Liver (tissue), 9 donors: ENCODE data around the gene PLA2G6. TPM values are rescaled to one million over a fixed set of nuclear protein-coding genes. Genes with fewer than 3 reads are reported as not detected.

Experiments
- DNase-seq: peaks from one replicate; pipeline ENCODE4 v3.0.0-alpha.2; 2017; ENCODE audit warnings: low spot score
- H3K27ac ChIP-seq, 2 donors: one replicate each; pipeline ENCODE4 v1.7.0; 2013; ENCODE audit warnings: inconsistent platforms in 2 of 2, low read length in 2 of 2, control low read depth in 1 of 2, low read depth in 1 of 2, mild to moderate bottlenecking in 1 of 2
- H3K27me3 ChIP-seq, 4 donors: one replicate each; pipeline versions ENCODE4 v1.6.1 to v1.7.0; 2013; ENCODE audit warnings: low read length in 3 of 4, inconsistent platforms in 1 of 4, mild to moderate bottlenecking in 1 of 4, moderate library complexity in 1 of 4; ENCODE audit not compliant: control insufficient read depth in 4 of 4, insufficient read depth in 4 of 4
- H3K36me3 ChIP-seq, 4 donors: one replicate each; pipeline versions ENCODE4 v1.6.1 to v1.7.0; 2013; ENCODE audit warnings: low read length in 3 of 4, mild to moderate bottlenecking in 3 of 4, low read depth in 1 of 4, moderate library complexity in 1 of 4; ENCODE audit not compliant: control insufficient read depth in 4 of 4, insufficient read depth in 3 of 4
- H3K4me1 ChIP-seq, 4 donors: one replicate each; pipeline versions ENCODE4 v1.6.1 to v1.7.0; 2013; ENCODE audit warnings: low read length in 3 of 4, mild to moderate bottlenecking in 3 of 4, moderate library complexity in 1 of 4; ENCODE audit not compliant: control insufficient read depth in 4 of 4, insufficient read depth in 4 of 4
- H3K4me3 ChIP-seq, 3 donors: one replicate each; pipeline versions ENCODE4 v1.6.1 to v1.7.0; 2013; ENCODE audit warnings: low read length in 3 of 3, control low read depth in 1 of 3, low read depth in 1 of 3, mild to moderate bottlenecking in 1 of 3
- H3K9ac ChIP-seq, 2 donors: one replicate each; pipeline ENCODE4 v1.7.0; 2013; ENCODE audit warnings: low read length in 2 of 2, mild to moderate bottlenecking in 2 of 2, moderate library complexity in 2 of 2, control low read depth in 1 of 2, low read depth in 1 of 2
- H3K9me3 ChIP-seq, 4 donors: one replicate each; pipeline versions ENCODE4 v1.6.1 to v1.7.0; 2013; ENCODE audit warnings: low read length in 3 of 4; ENCODE audit not compliant: control insufficient read depth in 4 of 4
- ATF3 ChIP-seq: IDR thresholded peaks from 2 replicates; pipeline ENCODE4 v1.6.1; 2016; ENCODE audit warnings: antibody characterized with exemption
- EGR1 ChIP-seq, 2 donors: IDR thresholded peaks; 2 replicates each; pipeline ENCODE4 v1.6.1; 2016 to 2018; ENCODE audit warnings: antibody characterized with exemption in 2 of 2, low read depth in 2 of 2
- FOXA1 ChIP-seq: IDR thresholded peaks from 2 replicates; pipeline ENCODE4 v1.6.1; 2016; ENCODE audit warnings: antibody characterized with exemption
- GABPA ChIP-seq, 2 donors: IDR thresholded peaks in 1 of 2; conservative IDR thresholded peaks in 1 of 2; 2 replicates each; pipeline ENCODE4 v1.6.1; 2016; ENCODE audit warnings: antibody characterized with exemption in 2 of 2, mild to moderate bottlenecking in 1 of 2, moderate library complexity in 1 of 2
- HNF4G ChIP-seq: IDR thresholded peaks from 2 replicates; pipeline ENCODE4 v1.6.1; 2016; ENCODE audit warnings: antibody characterized with exemption
- JUND ChIP-seq, 2 donors: IDR thresholded peaks; 2 replicates each; pipeline ENCODE4 v1.6.1; 2016; ENCODE audit warnings: antibody characterized with exemption in 2 of 2
- NR2F2 ChIP-seq: IDR thresholded peaks from 2 replicates; pipeline ENCODE4 v1.6.1; 2016; ENCODE audit warnings: antibody characterized with exemption
- RAD21 ChIP-seq, 2 donors: IDR thresholded peaks; 2 replicates each; pipeline ENCODE4 v1.6.1; 2016; ENCODE audit warnings: antibody characterized with exemption in 2 of 2, mild to moderate bottlenecking in 2 of 2
- RXRA ChIP-seq, 2 donors: IDR thresholded peaks; 2 replicates each; pipeline ENCODE4 v1.6.1; 2017 to 2018; ENCODE audit warnings: antibody characterized with exemption in 2 of 2, mild to moderate bottlenecking in 1 of 2
- TAF1 ChIP-seq: conservative IDR thresholded peaks from 2 replicates; pipeline ENCODE4 v1.6.1; 2016; ENCODE audit warnings: antibody characterized with exemption, mild to moderate bottlenecking
- WGBS: extraction: QIAGEN DNeasy Blood & Tissue Kit; methylation state at CpG from one replicate; pipeline ENCODE4 v1.1.7; 2013; 5-methylcytosine and 5-hydroxymethylcytosine counted together
- polyA plus RNA-seq, 2 donors: library from polyadenylated mRNA; stranded (reverse) in 1 of 2; unstranded in 1 of 2; fragments of 200-250 nt in 1 of 2; fragments of >200 nt in 1 of 2; fragmentation: Nextera tagmentation in 1 of 2; extraction: Ambion mirVana in 1 of 2; gene quantifications; one replicate each; pipeline versions ENCODE4 v1.2.1 to v1.2.3, GENCODE V29; 2013 to 2015
- total RNA-seq, 2 donors: library from RNA; depleted of rRNA; stranded (reverse); fragments of >200 nt; gene quantifications; one replicate each; pipeline ENCODE4 v1.2.3, GENCODE V29; 2014
- TF ChIP-seq, protein P1 (sequence below): IDR thresholded peaks from 2 replicates; pipeline ENCODE4 v1.6.1; 2016; ENCODE audit warnings: antibody characterized with exemption, mild to moderate bottlenecking
- TF ChIP-seq, protein P2 (sequence below): fragments of 150-350 bp; IDR thresholded peaks from 2 replicates; pipeline ENCODE4 v1.5.1; 2017; ENCODE audit warnings: improper control_type of control experiment, low read depth, low read length; ENCODE audit not compliant: missing input control
- donor health status: healthy.
- donor health status: healthy.
- donor health status: healthy.
- donor health status: healthy.
- donor health status: healthy.

The PLA2G6 gene
- total and polyA plus RNA-seq, 4 donors = 5.7 to 9.0 (median 7.2) TPM

DNA sequence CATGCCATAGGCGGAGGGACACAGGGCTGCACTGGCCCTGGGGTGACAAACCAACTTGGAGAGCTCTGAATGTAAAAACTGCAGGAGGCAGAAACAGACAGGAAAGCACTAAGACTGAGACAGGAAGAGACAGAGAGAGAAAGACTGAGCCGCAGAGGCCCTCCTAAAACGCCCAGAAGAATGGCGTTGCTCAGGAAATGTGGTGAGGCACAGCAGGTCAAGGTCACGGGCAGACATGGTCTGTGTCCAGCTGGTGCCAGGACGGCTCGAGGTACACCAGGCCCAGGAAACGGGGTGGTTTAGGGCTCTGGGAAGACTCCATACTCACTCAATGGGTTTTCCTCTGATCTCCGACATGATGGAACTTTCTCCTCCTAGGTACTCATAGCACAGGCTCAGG, 49.3 kb upstream of the PLA2G6 start:
- TF ChIP-seq, protein P1, sequence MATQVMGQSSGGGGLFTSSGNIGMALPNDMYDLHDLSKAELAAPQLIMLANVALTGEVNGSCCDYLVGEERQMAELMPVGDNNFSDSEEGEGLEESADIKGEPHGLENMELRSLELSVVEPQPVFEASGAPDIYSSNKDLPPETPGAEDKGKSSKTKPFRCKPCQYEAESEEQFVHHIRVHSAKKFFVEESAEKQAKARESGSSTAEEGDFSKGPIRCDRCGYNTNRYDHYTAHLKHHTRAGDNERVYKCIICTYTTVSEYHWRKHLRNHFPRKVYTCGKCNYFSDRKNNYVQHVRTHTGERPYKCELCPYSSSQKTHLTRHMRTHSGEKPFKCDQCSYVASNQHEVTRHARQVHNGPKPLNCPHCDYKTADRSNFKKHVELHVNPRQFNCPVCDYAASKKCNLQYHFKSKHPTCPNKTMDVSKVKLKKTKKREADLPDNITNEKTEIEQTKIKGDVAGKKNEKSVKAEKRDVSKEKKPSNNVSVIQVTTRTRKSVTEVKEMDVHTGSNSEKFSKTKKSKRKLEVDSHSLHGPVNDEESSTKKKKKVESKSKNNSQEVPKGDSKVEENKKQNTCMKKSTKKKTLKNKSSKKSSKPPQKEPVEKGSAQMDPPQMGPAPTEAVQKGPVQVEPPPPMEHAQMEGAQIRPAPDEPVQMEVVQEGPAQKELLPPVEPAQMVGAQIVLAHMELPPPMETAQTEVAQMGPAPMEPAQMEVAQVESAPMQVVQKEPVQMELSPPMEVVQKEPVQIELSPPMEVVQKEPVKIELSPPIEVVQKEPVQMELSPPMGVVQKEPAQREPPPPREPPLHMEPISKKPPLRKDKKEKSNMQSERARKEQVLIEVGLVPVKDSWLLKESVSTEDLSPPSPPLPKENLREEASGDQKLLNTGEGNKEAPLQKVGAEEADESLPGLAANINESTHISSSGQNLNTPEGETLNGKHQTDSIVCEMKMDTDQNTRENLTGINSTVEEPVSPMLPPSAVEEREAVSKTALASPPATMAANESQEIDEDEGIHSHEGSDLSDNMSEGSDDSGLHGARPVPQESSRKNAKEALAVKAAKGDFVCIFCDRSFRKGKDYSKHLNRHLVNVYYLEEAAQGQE = no peak
- TF ChIP-seq, protein P2, sequence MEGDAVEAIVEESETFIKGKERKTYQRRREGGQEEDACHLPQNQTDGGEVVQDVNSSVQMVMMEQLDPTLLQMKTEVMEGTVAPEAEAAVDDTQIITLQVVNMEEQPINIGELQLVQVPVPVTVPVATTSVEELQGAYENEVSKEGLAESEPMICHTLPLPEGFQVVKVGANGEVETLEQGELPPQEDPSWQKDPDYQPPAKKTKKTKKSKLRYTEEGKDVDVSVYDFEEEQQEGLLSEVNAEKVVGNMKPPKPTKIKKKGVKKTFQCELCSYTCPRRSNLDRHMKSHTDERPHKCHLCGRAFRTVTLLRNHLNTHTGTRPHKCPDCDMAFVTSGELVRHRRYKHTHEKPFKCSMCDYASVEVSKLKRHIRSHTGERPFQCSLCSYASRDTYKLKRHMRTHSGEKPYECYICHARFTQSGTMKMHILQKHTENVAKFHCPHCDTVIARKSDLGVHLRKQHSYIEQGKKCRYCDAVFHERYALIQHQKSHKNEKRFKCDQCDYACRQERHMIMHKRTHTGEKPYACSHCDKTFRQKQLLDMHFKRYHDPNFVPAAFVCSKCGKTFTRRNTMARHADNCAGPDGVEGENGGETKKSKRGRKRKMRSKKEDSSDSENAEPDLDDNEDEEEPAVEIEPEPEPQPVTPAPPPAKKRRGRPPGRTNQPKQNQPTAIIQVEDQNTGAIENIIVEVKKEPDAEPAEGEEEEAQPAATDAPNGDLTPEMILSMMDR = no peak
- TF ChIP-seq FOXA1 (no peak), HNF4G (no peak)
- Histone ChIP-seq H3K4me1 (peaks cover 0 to 3% (median 1%) of the 10 kb centered on the region in 4 donors), H3K27ac (no peak overlapping the region), H3K4me3 (no peak overlapping the region), H3K9me3 (no peaks in the 10 kb centered on the region), H3K9ac (no peak overlapping the region), H3K36me3 (peaks cover 0 to 16% (median 3%) of the 10 kb centered on the region in 4 donors), H3K27me3 (no peaks in the 10 kb centered on the region)
- DNase-seq = no peak
- WGBS = 81% methylated on average over 9 of the region's 9 CpGs

GRCh38 chr22:38230108-38230825, 48.6 kb upstream of the PLA2G6 start:
- no peak for DNase-seq
- Histone ChIP-seq H3K4me3 (no peak overlapping the region), H3K36me3 (peaks cover 0 to 14% (median 3%) of the 10 kb centered on the region in 4 donors), H3K4me1 (peaks cover 0 to 3% (median 1%) of the 10 kb centered on the region in 4 donors), H3K27ac (no peak overlapping the region), H3K27me3 (no peaks in the 10 kb centered on the region), H3K9ac (no peak overlapping the region), H3K9me3 (no peaks in the 10 kb centered on the region)
- 68% methylated on average over 15 of the region's 15 CpGs for WGBS
- TF ChIP-seq ATF3 (no peak), EGR1 (IDR thresholded peaks at IDR 0.05; ENCODE audit: low read depth in 2 of 2) (no peak), RAD21 (IDR thresholded peaks at IDR 0.05) (peak; percentile 80 to 83), NR2F2 (no peak), GABPA (IDR thresholded peaks at IDR 0.05 in 1 of 2, conservative IDR thresholded peaks at IDR 0.05 in 1 of 2) (no peak), TAF1 (no peak), RXRA (IDR thresholded peaks at IDR 0.05) (peak in 1 of 2 donors; percentile 32), JUND (IDR thresholded peaks at IDR 0.05) (no peak)
- TF ChIP-seq, protein P2 = peak; percentile 43
